Glutamatergic neuron (in vitro differentiated cells): ENCODE results near the gene ADD2. TPM values are rescaled to one million over a fixed set of nuclear protein-coding genes. Genes with fewer than 3 reads are reported as not detected.
A peak's percentile ranks its signal among the peaks of the same experiment; 100 is the strongest.

Experiments
- DNase-seq: peaks from one replicate; pipeline ENCODE4 v3.0.0; 2022
- H3K27ac Mint-ChIP-seq: one replicate; pipeline ENCODE4 v1.8.0; 2020; ENCODE audit warnings: mild to moderate bottlenecking, mixed read lengths, inconsistent platforms; ENCODE audit not compliant: unreplicated experiment
- H3K27me3 Mint-ChIP-seq: one replicate; pipeline ENCODE4 v1.8.0; 2020; ENCODE audit warnings: mild to moderate bottlenecking, moderate library complexity, mixed read lengths, inconsistent platforms; ENCODE audit not compliant: unreplicated experiment
- H3K36me3 Mint-ChIP-seq: one replicate; pipeline ENCODE4 v1.8.0; 2020; ENCODE audit warnings: mild to moderate bottlenecking, mixed read lengths, inconsistent platforms; ENCODE audit not compliant: unreplicated experiment
- H3K4me1 Mint-ChIP-seq: one replicate; pipeline ENCODE4 v1.8.0; 2020; ENCODE audit warnings: mild to moderate bottlenecking, low read depth, mixed read lengths, inconsistent platforms; ENCODE audit not compliant: unreplicated experiment
- H3K4me3 Mint-ChIP-seq: one replicate; pipeline ENCODE4 v1.8.0; 2020; ENCODE audit warnings: mild to moderate bottlenecking, mixed read lengths, inconsistent platforms; ENCODE audit not compliant: unreplicated experiment
- H3K9me3 Mint-ChIP-seq: one replicate; pipeline ENCODE4 v1.8.0; 2020; ENCODE audit warnings: mild to moderate bottlenecking, moderate library complexity, mixed read lengths, inconsistent platforms; ENCODE audit not compliant: unreplicated experiment
- CTCF ChIP-seq: fragments of 200-600 bp; sonication (generic); IDR thresholded peaks from one replicate; pipeline ENCODE4 v1.5.0; 2021; ENCODE audit not compliant: partially characterized antibody, unreplicated experiment
- total RNA-seq: library from RNA; stranded (reverse); fragmentation: NEBNext Ultra II Directional; extraction: Animal tissue kit (Norgen Biotek cat#: 25700); gene quantifications from one replicate; pipeline ENCODE4 v1.2.1, GENCODE V29; 2021; ENCODE audit not compliant: unreplicated experiment

The ADD2 gene
- total RNA-seq, 1 donor from 2014 or later, result 373 TPM

GRCh38 chr2:70651014-70651413, 117.0 kb downstream of the ADD2 start:
- TF ChIP-seq CTCF, result no peak
- Mint-ChIP-seq H3K36me3 (peaks cover 17% of the 10 kb centered on the region), H3K4me1 (no peaks in the 10 kb centered on the region), H3K4me3 (no peak overlapping the region), H3K9me3 (peaks cover 11% of the 10 kb centered on the region), H3K27ac (no peak overlapping the region), H3K27me3 (peaks cover 3% of the 10 kb centered on the region)
- no peak for DNase-seq

GRCh38 chr2:70648961-70649360, 119.0 kb downstream of the ADD2 start:
- Mint-ChIP-seq H3K4me3 (peak overlapping the region; percentile 36), H3K27me3 (no peaks in the 10 kb centered on the region), H3K4me1 (no peaks in the 10 kb centered on the region), H3K27ac (no peak overlapping the region), H3K9me3 (peaks cover 6% of the 10 kb centered on the region), H3K36me3 (peaks cover 17% of the 10 kb centered on the region)
- no peak for TF ChIP-seq CTCF
- no peak for DNase-seq

GRCh38 chr2:70647873-70648481, 120.0 kb downstream of the ADD2 start:
- no peaks in the 10 kb centered on the region for H3K4me1 Mint-ChIP-seq
- peaks cover 6% of the 10 kb centered on the region for H3K9me3 Mint-ChIP-seq
- H3K4me3 Mint-ChIP-seq, result no peak overlapping the region
- TF ChIP-seq CTCF, result peak; percentile 95
- peak; percentile 88 for DNase-seq
- H3K36me3 Mint-ChIP-seq, result peaks cover 17% of the 10 kb centered on the region
- no peak overlapping the region for H3K27ac Mint-ChIP-seq
- peaks cover 2% of the 10 kb centered on the region for H3K27me3 Mint-ChIP-seq

- Mint-ChIP-seq H3K36me3 (peaks cover 5% of the 10 kb centered on the region), H3K4me3 (no peak overlapping the region), H3K27ac (no peak overlapping the region), H3K4me1 (no peaks in the 10 kb centered on the region), H3K9me3 (no peaks in the 10 kb centered on the region), H3K27me3 (peaks cover 2% of the 10 kb centered on the region)
- DNase-seq, result no peak
- no peak for TF ChIP-seq CTCF
Observed at GRCh38 chr2:70646420-70646818, 121.6 kb downstream of the ADD2 start.

GRCh38 chr2:70645733-70646419, 122.1 kb downstream of the ADD2 start:
- peak; percentile 45 for TF ChIP-seq CTCF
- Mint-ChIP-seq H3K27me3 (peaks cover 2% of the 10 kb centered on the region), H3K36me3 (no peaks in the 10 kb centered on the region), H3K9me3 (no peaks in the 10 kb centered on the region), H3K4me3 (no peak overlapping the region), H3K4me1 (no peaks in the 10 kb centered on the region), H3K27ac (no peak overlapping the region)
- peak; percentile 36 for DNase-seq
